ENCODE measurements around the gene S100A10. TPM values are rescaled to one million over a fixed set of nuclear protein-coding genes. Genes with fewer than 3 reads are reported as not detected.

Gene S100A10
- total RNA-seq, 3 donors from 2014 or later (not counting 1 experiment from before 2014, with no cell fraction given): 142 to 200 (median 183) TPM

DNA sequence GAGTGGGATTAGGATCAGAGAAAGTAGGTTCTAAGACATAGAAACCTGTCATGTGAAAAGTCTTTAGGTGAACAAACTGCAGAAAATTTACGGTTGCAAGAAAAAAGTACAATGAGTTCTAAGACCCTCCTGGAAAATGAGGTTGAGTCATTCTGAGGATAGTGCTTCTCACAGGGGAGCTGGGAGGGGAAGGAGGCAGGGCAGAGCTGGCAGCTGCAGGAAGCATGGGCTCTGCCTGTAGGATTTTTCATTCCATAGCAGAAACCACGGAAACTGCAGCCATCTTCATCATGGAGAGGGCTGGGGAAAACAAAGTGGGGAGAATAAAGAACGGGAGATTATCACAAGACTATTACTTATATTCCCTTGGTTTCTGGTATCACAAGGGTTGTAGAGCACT, 58.5 kb downstream of the S100A10 start:
- Mint-ChIP-seq H3K27me3 (ENCODE audit: low read depth in 2 of 2) (peaks cover 8 to 9% of the 10 kb centered on the region in 2 donors), H3K4me1 (peaks cover 0 to 5% of the 10 kb centered on the region in 2 donors), H3K9me3 (no peaks in the 10 kb centered on the region), H3K36me3 (no peaks in the 10 kb centered on the region), H3K4me3 (no peak overlapping the region), H3K27ac (no peak overlapping the region)
- WGBS (ENCODE audit: insufficient coverage): 82% methylated on average over 2 of the region's 3 CpGs
- TF ChIP-seq CTCF (IDR thresholded peaks at IDR 0.05): no peak
- Histone ChIP-seq H3K4me1 (ENCODE audit: control insufficient read depth, insufficient read depth, low read length) (no peaks in the 10 kb centered on the region), H3K4me3 (ENCODE audit: low read length) (no peak overlapping the region), H3K27ac (ENCODE audit: low read length) (no peak overlapping the region), H3K36me3 (ENCODE audit: control insufficient read depth, insufficient read depth, low read length) (no peaks in the 10 kb centered on the region), H3K9me3 (ENCODE audit: control insufficient read depth, insufficient read depth, low read length) (no peaks in the 10 kb centered on the region), H3K27me3 (ENCODE audit: control insufficient read depth, insufficient read depth, low read length) (no peaks in the 10 kb centered on the region)
- intact Hi-C loops (cut with micrococcal nuclease): loop anchor here (2.0 kb wide), 1 partner anchor 36 kb away; no protein-coding TSS in a partner anchor
- no peak for DNase-seq
- ATAC-seq: no peak

- TF ChIP-seq CTCF (IDR thresholded peaks at IDR 0.05): peak; percentile 92
- no peaks in the 10 kb centered on the region for H3K36me3 ChIP-seq (ENCODE audit: control insufficient read depth, insufficient read depth, low read length)
- no peak overlapping the region for H3K4me3 ChIP-seq (ENCODE audit: low read length)
- ATAC-seq (peak; percentile 84 to 98 (median 91)), DNase-seq (peak in 1 of 2 donors; percentile 84)
- no peaks in the 10 kb centered on the region for H3K9me3 ChIP-seq (ENCODE audit: control insufficient read depth, insufficient read depth, low read length)
- no peaks in the 10 kb centered on the region for H3K27me3 ChIP-seq (ENCODE audit: control insufficient read depth, insufficient read depth, low read length)
- H3K27ac ChIP-seq (ENCODE audit: low read length): no peak overlapping the region
- Mint-ChIP-seq H3K9me3 (no peaks in the 10 kb centered on the region), H3K36me3 (no peaks in the 10 kb centered on the region), H3K27ac (peak overlapping the region in 1 of 2 donors; percentile 42), H3K4me3 (no peak overlapping the region), H3K27me3 (ENCODE audit: low read depth in 2 of 2) (peaks cover 8 to 9% of the 10 kb centered on the region in 2 donors), H3K4me1 (peaks cover 0 to 5% of the 10 kb centered on the region in 2 donors)
- no peaks in the 10 kb centered on the region for H3K4me1 ChIP-seq (ENCODE audit: control insufficient read depth, insufficient read depth, low read length)
- WGBS (ENCODE audit: insufficient coverage): 47% methylated on average over 3 of the region's 3 CpGs
- intact Hi-C loops (cut with micrococcal nuclease): loop anchor here (1.0 to 2.0 kb wide), 3 partner anchors 37 to 67 kb away; no protein-coding TSS in a partner anchor
Measured at GRCh38 chr1:151934048-151934493, 59.6 kb downstream of the S100A10 start.

Other genes starting within 250 kb of the S100A10 start
- 100 to 1,000 TPM in 2 of 3 donors, 10 to 100 TPM in 1; 93.6 to 110 (median 107) TPM for gene MRPL9, start 230.4 kb downstream of the S100A10 start, total RNA-seq
- gene TDRKH, start 203.4 kb downstream of the S100A10 start, total RNA-seq: 10 to 100 TPM in 1 of 3 donors, 1 to 10 TPM in 2; 6.3 to 14.5 (median 8.0) TPM
- not detected for gene LINGO4, start 188.4 kb downstream of the S100A10 start, total RNA-seq
- under 1 TPM; 0.14 to 0.78 (median 0.70) TPM for gene RORC, start 162.1 kb downstream of the S100A10 start, total RNA-seq
- under 1 TPM in 2 of 3 donors, not detected in 1; 0.20 to 0.24 TPM for gene C2CD4D, start 154.0 kb downstream of the S100A10 start, total RNA-seq
- under 1 TPM in 1 of 3 donors, not detected in 2; 0.52 TPM for gene THEM5, start 140.1 kb downstream of the S100A10 start, total RNA-seq
- gene THEM4, start 84.3 kb downstream of the S100A10 start, total RNA-seq: 10 to 100 TPM; 11.9 to 16.2 (median 15.5) TPM
- gene S100A11, start 43.1 kb upstream of the S100A10 start, total RNA-seq: 100 to 1,000 TPM in 1 of 3 donors, 10 to 100 TPM in 2; 70.5 to 114 (median 88.9) TPM
- not detected for gene TCHHL1, start 95.2 kb upstream of the S100A10 start, total RNA-seq
- not detected for gene TCHH, start 121.6 kb upstream of the S100A10 start, total RNA-seq
- gene RPTN, start 165.4 kb upstream of the S100A10 start, total RNA-seq: not detected
- gene HRNR, start 230.3 kb upstream of the S100A10 start, total RNA-seq: not detected

All from natural killer cell (primary cell).